ENCODE measurements around the gene HIP1R. TPM values are rescaled to one million over a fixed set of nuclear protein-coding genes. Genes with fewer than 3 reads are reported as not detected.

Gene HIP1R
- polyA plus RNA-seq, 1 of the 3 experiments (the other 2 are of a cell fraction), result 20.6 TPM

DNA sequence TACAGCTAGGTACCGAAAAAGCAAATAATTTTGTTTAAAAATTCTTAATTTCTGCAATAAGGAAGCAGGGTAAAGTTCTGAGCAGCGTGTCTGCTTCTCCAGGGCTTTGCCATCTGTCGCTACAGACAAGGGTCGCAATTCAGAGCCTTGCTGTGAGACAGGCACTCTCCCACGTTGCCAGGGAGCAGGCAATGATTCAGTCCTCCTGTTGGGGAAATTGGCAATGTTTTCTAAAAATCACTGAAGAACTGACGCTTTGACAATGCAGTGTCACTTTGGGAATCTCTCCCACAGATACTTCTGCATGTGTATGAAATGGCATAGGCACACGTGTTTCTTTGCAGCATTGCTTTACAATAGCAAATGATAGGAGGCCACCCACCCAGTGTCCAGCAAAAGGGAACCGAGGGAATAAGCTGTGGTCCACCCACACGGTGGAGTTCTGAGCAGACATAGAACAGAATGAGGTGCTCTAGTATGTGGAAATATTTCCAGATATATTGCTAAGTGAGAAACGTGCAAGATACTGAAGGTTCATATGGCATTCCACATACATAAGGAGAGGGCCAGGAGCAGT, 16.0 kb upstream of the HIP1R start:
- ChIA-PET POLR2A (no interaction called here), CTCF (interaction anchor here (0.6 to 2.0 kb wide), 3 partner anchors 14 to 800 kb away, joined by 3 to 9 read pairs (median 5); no protein-coding TSS in a partner anchor)
- TF ChIP-seq, protein P1, sequence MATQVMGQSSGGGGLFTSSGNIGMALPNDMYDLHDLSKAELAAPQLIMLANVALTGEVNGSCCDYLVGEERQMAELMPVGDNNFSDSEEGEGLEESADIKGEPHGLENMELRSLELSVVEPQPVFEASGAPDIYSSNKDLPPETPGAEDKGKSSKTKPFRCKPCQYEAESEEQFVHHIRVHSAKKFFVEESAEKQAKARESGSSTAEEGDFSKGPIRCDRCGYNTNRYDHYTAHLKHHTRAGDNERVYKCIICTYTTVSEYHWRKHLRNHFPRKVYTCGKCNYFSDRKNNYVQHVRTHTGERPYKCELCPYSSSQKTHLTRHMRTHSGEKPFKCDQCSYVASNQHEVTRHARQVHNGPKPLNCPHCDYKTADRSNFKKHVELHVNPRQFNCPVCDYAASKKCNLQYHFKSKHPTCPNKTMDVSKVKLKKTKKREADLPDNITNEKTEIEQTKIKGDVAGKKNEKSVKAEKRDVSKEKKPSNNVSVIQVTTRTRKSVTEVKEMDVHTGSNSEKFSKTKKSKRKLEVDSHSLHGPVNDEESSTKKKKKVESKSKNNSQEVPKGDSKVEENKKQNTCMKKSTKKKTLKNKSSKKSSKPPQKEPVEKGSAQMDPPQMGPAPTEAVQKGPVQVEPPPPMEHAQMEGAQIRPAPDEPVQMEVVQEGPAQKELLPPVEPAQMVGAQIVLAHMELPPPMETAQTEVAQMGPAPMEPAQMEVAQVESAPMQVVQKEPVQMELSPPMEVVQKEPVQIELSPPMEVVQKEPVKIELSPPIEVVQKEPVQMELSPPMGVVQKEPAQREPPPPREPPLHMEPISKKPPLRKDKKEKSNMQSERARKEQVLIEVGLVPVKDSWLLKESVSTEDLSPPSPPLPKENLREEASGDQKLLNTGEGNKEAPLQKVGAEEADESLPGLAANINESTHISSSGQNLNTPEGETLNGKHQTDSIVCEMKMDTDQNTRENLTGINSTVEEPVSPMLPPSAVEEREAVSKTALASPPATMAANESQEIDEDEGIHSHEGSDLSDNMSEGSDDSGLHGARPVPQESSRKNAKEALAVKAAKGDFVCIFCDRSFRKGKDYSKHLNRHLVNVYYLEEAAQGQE (IDR thresholded peaks at IDR 0.05; ENCODE audit: low read depth, low read length), result no peak
- TF ChIP-seq FOXM1 (IDR thresholded peaks at IDR 0.05; ENCODE audit: low read depth) (no peak), MXI1 (IDR thresholded peaks at IDR 0.05; ENCODE audit: low read depth, low read length) (no peak), SMC3 (IDR thresholded peaks at IDR 0.05; ENCODE audit: low read depth, low read length) (no peak), TCF12 (IDR thresholded peaks at IDR 0.05) (no peak), RCOR1 (IDR thresholded peaks at IDR 0.05; ENCODE audit: low read length) (no peak), USF1 (IDR thresholded peaks at IDR 0.05; ENCODE audit: borderline replicate concordance, low read depth) (no peak), CTCF (IDR thresholded peaks at IDR 0.05) (no peak), TAF1 (IDR thresholded peaks at IDR 0.05; ENCODE audit: borderline replicate concordance, low read depth, low read length) (no peak), EZH2phosphoT487 (IDR thresholded peaks at IDR 0.05; ENCODE audit: borderline replicate concordance, low read depth) (no peak), RAD21 (IDR thresholded peaks at IDR 0.05; ENCODE audit: low read length) (no peak), YY1 (IDR thresholded peaks at IDR 0.05; ENCODE audit: low read depth) (no peak), PBX3 (IDR thresholded peaks at IDR 0.05) (no peak), RFX5 (IDR thresholded peaks at IDR 0.05; ENCODE audit: low read length) (no peak), EP300 (IDR thresholded peaks at IDR 0.05; ENCODE audit: borderline replicate concordance in 1 of 2, low read depth in 1 of 2, low read length in 1 of 2) (no peak)
- TF ChIP-seq, protein P2, sequence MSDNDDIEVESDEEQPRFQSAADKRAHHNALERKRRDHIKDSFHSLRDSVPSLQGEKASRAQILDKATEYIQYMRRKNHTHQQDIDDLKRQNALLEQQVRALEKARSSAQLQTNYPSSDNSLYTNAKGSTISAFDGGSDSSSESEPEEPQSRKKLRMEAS (IDR thresholded peaks at IDR 0.05; ENCODE audit: low read depth), result no peak
- Histone ChIP-seq H2AFZ (ENCODE audit: low read depth) (no peak overlapping the region), H3K9ac (no peak overlapping the region), H3K27me3 (ENCODE audit: insufficient read depth) (no peaks in the 10 kb centered on the region), H3K4me1 (ENCODE audit: control insufficient read depth in 1 of 2, insufficient read depth in 2 of 2, low read depth in 1 of 2, low read length in 1 of 2) (no peaks in the 10 kb centered on the region), H3K36me3 (replicated peaks in 1 of 2; ENCODE audit: control insufficient read depth in 1 of 2, insufficient read depth in 2 of 2, low read length in 1 of 2) (no peaks in the 10 kb centered on the region), H3K4me2 (no peak overlapping the region), H3K79me2 (ENCODE audit: insufficient read depth) (no peaks in the 10 kb centered on the region), H3K4me3 (ENCODE audit: low read depth in 2 of 2, low read length in 1 of 2) (no peak overlapping the region), H3F3A (replicated peaks; ENCODE audit: insufficient read depth) (no peaks in the 10 kb centered on the region), H3K9me3 (no peaks in the 10 kb centered on the region), H4K20me1 (ENCODE audit: insufficient read depth) (no peaks in the 10 kb centered on the region), H3K27ac (ENCODE audit: low read depth in 2 of 2, low read length in 1 of 2) (no peak overlapping the region), H3K9me2 (no peaks in the 10 kb centered on the region)
- no peak for DNase-seq
- 72% methylated on average over 10 of the region's 10 CpGs for WGBS (ENCODE audit: low lambda C conversion rate)
